HG02588 (cell line): ENCODE data around the gene DNHD1.

Source experiments
- ATAC-seq: cut with Tn5 transposase; IDR thresholded peaks from one replicate; pipeline ENCODE4 v1.9.1; 2021; ENCODE audit warnings: mild to moderate bottlenecking, moderate library complexity; ENCODE audit not compliant: unreplicated experiment

The DNHD1 gene

GRCh38 chr11:6583584-6583983 is 86.5 kb downstream of the DNHD1 start:
- ATAC-seq = no peak

- ATAC-seq = no peak
Measured at GRCh38 chr11:6584528-6584927, 87.4 kb downstream of the DNHD1 start.

GRCh38 chr11:6586434-6587359 is 89.6 kb downstream of the DNHD1 start:
- ATAC-seq = no peak

GRCh38 chr11:6587360-6587953 is 90.4 kb downstream of the DNHD1 start:
- ATAC-seq = no peak

GRCh38 chr11:6588018-6588417 is 90.9 kb downstream of the DNHD1 start:
- no peak for ATAC-seq

- no peak for ATAC-seq
Measured at GRCh38 chr11:6594142-6594768, 97.2 kb downstream of the DNHD1 start.

- ATAC-seq = no peak
Measured at GRCh38 chr11:6596239-6596877, 99.3 kb downstream of the DNHD1 start.

GRCh38 chr11:6598555-6598954 is 101.5 kb downstream of the DNHD1 start:
- no peak for ATAC-seq

- ATAC-seq = no peak
Measured at GRCh38 chr11:6599449-6599848, 102.4 kb downstream of the DNHD1 start.

- ATAC-seq = no peak
Measured at GRCh38 chr11:6599881-6600390, 102.9 kb downstream of the DNHD1 start.

- no peak for ATAC-seq
Measured at GRCh38 chr11:6601041-6601461, 104.0 kb downstream of the DNHD1 start.

- ATAC-seq = no peak
Measured at GRCh38 chr11:6602096-6602940, 105.2 kb downstream of the DNHD1 start.

GRCh38 chr11:6603287-6604080 is 106.4 kb downstream of the DNHD1 start, which contains the start of the genes ILK and RRP8:
ILK (plus strand) TSS chr11:6603774; CDS start chr11:6604272, 498 bp downstream.
RRP8 (minus strand) TSS chr11:6603616; CDS start chr11:6603502, 114 bp downstream.
- ATAC-seq = peak; percentile 77

- peak; percentile 28 for ATAC-seq
Measured at GRCh38 chr11:6604081-6604626, 107.1 kb downstream of the DNHD1 start.

- no peak for ATAC-seq
Measured at GRCh38 chr11:6604790-6605189, 107.7 kb downstream of the DNHD1 start.

GRCh38 chr11:6606471-6607189 is 109.5 kb downstream of the DNHD1 start:
- ATAC-seq = peak; percentile 44

- ATAC-seq = no peak
Measured at GRCh38 chr11:6607190-6607795, 110.2 kb downstream of the DNHD1 start.

GRCh38 chr11:6608011-6608410 is 110.9 kb downstream of the DNHD1 start:
- no peak for ATAC-seq
